ENCODE results near the gene WDR47. TPM values are rescaled to one million over a fixed set of nuclear protein-coding genes. Genes with fewer than 3 reads are reported as not detected.
"Not testable (repeated sequence)": the region's sequence is repeated elsewhere in the genome, so short reads cannot be mapped to it uniquely, and the experiment has no call there.

Gene WDR47
- polyA plus RNA-seq, 2 of the 4 experiments (the other 2 are of a cell fraction) = 5.5 to 10.8 TPM

GRCh38 chr1:109017134-109017533 lies 24.8 kb downstream of the WDR47 start:
- ChIA-PET CTCF (interaction anchor here (1.9 kb wide), 1 partner anchor 11 kb away, joined by 4 read pairs; no protein-coding TSS in a partner anchor), POLR2A (no interaction called here)
- no peak for TF ChIP-seq ZNF302 (CRISPR knock-in tag; IDR thresholded peaks at IDR 0.05)
- TF ChIP-seq HDAC2 (IDR thresholded peaks at IDR 0.05) = no peak
- no peak for TF ChIP-seq ZFP36 (IDR thresholded peaks at IDR 0.05; ENCODE audit: borderline replicate concordance, partially characterized antibody)
- TF ChIP-seq, protein P1, sequence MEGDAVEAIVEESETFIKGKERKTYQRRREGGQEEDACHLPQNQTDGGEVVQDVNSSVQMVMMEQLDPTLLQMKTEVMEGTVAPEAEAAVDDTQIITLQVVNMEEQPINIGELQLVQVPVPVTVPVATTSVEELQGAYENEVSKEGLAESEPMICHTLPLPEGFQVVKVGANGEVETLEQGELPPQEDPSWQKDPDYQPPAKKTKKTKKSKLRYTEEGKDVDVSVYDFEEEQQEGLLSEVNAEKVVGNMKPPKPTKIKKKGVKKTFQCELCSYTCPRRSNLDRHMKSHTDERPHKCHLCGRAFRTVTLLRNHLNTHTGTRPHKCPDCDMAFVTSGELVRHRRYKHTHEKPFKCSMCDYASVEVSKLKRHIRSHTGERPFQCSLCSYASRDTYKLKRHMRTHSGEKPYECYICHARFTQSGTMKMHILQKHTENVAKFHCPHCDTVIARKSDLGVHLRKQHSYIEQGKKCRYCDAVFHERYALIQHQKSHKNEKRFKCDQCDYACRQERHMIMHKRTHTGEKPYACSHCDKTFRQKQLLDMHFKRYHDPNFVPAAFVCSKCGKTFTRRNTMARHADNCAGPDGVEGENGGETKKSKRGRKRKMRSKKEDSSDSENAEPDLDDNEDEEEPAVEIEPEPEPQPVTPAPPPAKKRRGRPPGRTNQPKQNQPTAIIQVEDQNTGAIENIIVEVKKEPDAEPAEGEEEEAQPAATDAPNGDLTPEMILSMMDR (IDR thresholded peaks at IDR 0.05) = no peak
- TF ChIP-seq HES2 (IDR thresholded peaks at IDR 0.05) = no peak
- TF ChIP-seq GATA3 (IDR thresholded peaks at IDR 0.05; ENCODE audit: borderline replicate concordance) = no peak
- TF ChIP-seq HEYL (CRISPR knock-in tag; IDR thresholded peaks at IDR 0.05) = no peak
- no peak for TF ChIP-seq PHF8 (IDR thresholded peaks at IDR 0.05; ENCODE audit: borderline replicate concordance, low read depth)
- H3K9me3 ChIP-seq = no peaks in the 10 kb centered on the region
- FAIRE-seq (no peak), DNase-seq (ENCODE audit: low read depth in 1 of 2, low spot score in 1 of 2) (no peak), ATAC-seq (no peak)
- no peak overlapping the region for H3K27ac ChIP-seq
- H3K4me3 ChIP-seq = no peak overlapping the region
- no peaks in the 10 kb centered on the region for H3K4me1 ChIP-seq
- 100% methylated on average over 1 of the region's 1 CpG for WGBS (ENCODE audit: missing lambda C conversion rate)
- H3K4me2 ChIP-seq = no peak overlapping the region

DNA sequence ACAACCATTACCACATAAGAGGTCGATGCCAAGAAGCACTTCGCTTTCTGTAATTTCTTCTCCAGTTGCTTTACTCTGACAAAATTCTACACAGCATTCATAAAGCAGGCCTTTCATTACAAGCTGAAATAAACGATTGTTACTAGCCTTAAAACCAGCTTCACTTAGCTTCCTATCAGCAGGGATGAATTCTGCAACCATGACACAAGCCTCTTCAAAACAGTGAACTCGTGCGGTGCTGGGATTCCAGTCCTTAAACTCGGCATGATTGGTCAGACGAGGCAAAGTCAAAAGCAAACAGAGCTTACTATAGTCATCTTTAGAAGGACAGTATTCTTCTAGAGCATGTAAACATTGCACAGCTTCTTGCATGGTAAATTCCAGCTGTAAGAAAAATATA lies 30.6 kb downstream of the WDR47 start:
- Histone ChIP-seq H3K4me1 (no peaks in the 10 kb centered on the region), H3K4me2 (no peak overlapping the region), H3K27ac (no peak overlapping the region), H3K9me3 (no peaks in the 10 kb centered on the region), H3K4me3 (no peak overlapping the region)
- DNase-seq (ENCODE audit: low read depth in 1 of 2, low spot score in 1 of 2) (no peak), ATAC-seq (no peak), FAIRE-seq (no peak)
- CTCF ChIA-PET = no interaction called here
- TF ChIP-seq, protein P1 (IDR thresholded peaks at IDR 0.05) = no peak
- 77% methylated on average over 7 of the region's 7 CpGs for WGBS (ENCODE audit: missing lambda C conversion rate)
- POLR2A ChIA-PET = no interaction called here

DNA sequence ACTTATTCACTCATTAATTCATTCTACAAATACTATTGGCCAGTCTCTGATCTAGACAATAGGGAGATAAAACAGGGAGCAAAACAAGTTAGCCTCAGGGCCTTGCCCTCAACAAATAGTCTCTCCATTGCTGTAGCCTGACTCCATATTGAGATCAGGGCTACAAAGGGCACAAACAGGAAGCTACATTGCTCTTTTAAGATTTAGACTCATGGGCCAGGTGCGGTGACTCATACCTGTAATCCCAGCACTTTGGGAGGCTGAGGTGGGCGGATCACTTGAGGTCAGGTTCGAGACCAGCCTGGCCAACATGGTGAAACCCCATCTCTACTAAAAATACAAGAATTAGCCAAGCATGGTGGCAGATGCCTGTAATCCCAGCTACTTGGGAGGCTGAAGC lies 45.3 kb downstream of the WDR47 start:
- CTCF ChIA-PET; POLR2A ChIA-PET; H3K4me1 ChIP-seq; H3K4me3 ChIP-seq; FAIRE-seq; ATAC-seq; H3K4me2 ChIP-seq; H3K27ac ChIP-seq; DNase-seq (ENCODE audit: low read depth in 1 of 2, low spot score in 1 of 2): not testable (repeated sequence)
- H3K9me3 ChIP-seq = peaks cover 15% of the 10 kb centered on the region; the same call in 2 of the 3 replicates
- WGBS (ENCODE audit: missing lambda C conversion rate) = 87% methylated on average over 3 of the region's 3 CpGs

GRCh38 chr1:108983114-108983513 lies 58.8 kb downstream of the WDR47 start:
- no peak overlapping the region for H3K4me2 ChIP-seq
- no peak for DNase-seq (ENCODE audit: low read depth in 1 of 2, low spot score in 1 of 2)
- ChIA-PET POLR2A (no interaction called here), CTCF (no interaction called here)
- no peaks in the 10 kb centered on the region for H3K4me1 ChIP-seq
- no peaks in the 10 kb centered on the region for H3K9me3 ChIP-seq
- WGBS (ENCODE audit: missing lambda C conversion rate) = 86% methylated on average over 4 of the region's 4 CpGs
- no peak for FAIRE-seq
- H3K4me3 ChIP-seq = no peak overlapping the region
- TF ChIP-seq PHF8 (IDR thresholded peaks at IDR 0.05; ENCODE audit: borderline replicate concordance, low read depth) (no peak), TP53 (CRISPR knock-in tag; IDR thresholded peaks at IDR 0.05) (no peak), BHLHE40 (IDR thresholded peaks at IDR 0.05; ENCODE audit: low read depth, low read length) (no peak)
- no peak overlapping the region for H3K27ac ChIP-seq
- ATAC-seq = no peak

- no peaks in the 10 kb centered on the region for H3K4me1 ChIP-seq
- no peak overlapping the region for H3K27ac ChIP-seq
- 78% methylated on average over 4 of the region's 4 CpGs for WGBS (ENCODE audit: missing lambda C conversion rate)
- ATAC-seq = no peak
- no peak overlapping the region for H3K4me2 ChIP-seq
- DNase-seq (ENCODE audit: low read depth in 1 of 2, low spot score in 1 of 2) = no peak
- ChIA-PET POLR2A (no interaction called here), CTCF (no interaction called here)
- TF ChIP-seq HDAC2 (IDR thresholded peaks at IDR 0.05) = no peak
- TF ChIP-seq RNF2 (IDR thresholded peaks at IDR 0.05; ENCODE audit: borderline replicate concordance, low read depth) = no peak
- no peak for TF ChIP-seq EHF (CRISPR knock-in tag; IDR thresholded peaks at IDR 0.05)
- no peak for TF ChIP-seq NFE2L2 (conservative IDR thresholded peaks at IDR 0.05; ENCODE audit: low read length)
- no peak for TF ChIP-seq HEYL (CRISPR knock-in tag; IDR thresholded peaks at IDR 0.05)
- no peak for TF ChIP-seq CHD2 (IDR thresholded peaks at IDR 0.05; ENCODE audit: low read length, partially characterized antibody)
- no peak for TF ChIP-seq CEBPB (IDR thresholded peaks at IDR 0.05)
- TF ChIP-seq, protein P1 (IDR thresholded peaks at IDR 0.05) = no peak
- H3K4me3 ChIP-seq = no peak overlapping the region
- FAIRE-seq = no peak
- no peaks in the 10 kb centered on the region for H3K9me3 ChIP-seq
Measured at GRCh38 chr1:108976658-108977057, 65.2 kb downstream of the WDR47 start.

All from A549 (cell line).